HEK293 (cell line): ENCODE data around the gene LCNL1.

Experiments used
- KLF10 ChIP-seq: fragments of 450-650 bp; IDR thresholded peaks from 2 replicates; pipeline ENCODE4 v1.5.1; 2018; ENCODE audit warnings: missing biosample characterization, mild to moderate bottlenecking, missing genetic modification characterization
- OSR2 ChIP-seq: fragments of 450-650 bp; formaldehyde crosslinking; IDR thresholded peaks from 2 replicates; pipeline ENCODE4 v1.5.1; 2016; ENCODE audit warnings: missing biosample characterization, missing genetic modification characterization
- TRIM28 ChIP-seq: IDR thresholded peaks from 2 replicates; pipeline ENCODE4 v1.6.1; 2011; ENCODE audit warnings: low read length, control low read depth, borderline replicate concordance
- ZNF155 ChIP-seq: fragments of 450-650 bp; formaldehyde crosslinking; IDR thresholded peaks from 2 replicates; pipeline ENCODE4 v1.5.1; 2016; ENCODE audit warnings: missing biosample characterization, missing genetic modification characterization
- ZNF184 ChIP-seq: fragments of 450-650 bp; IDR thresholded peaks from 2 replicates; pipeline ENCODE4 v1.5.1; 2018; ENCODE audit warnings: missing biosample characterization, mild to moderate bottlenecking, missing genetic modification characterization
- ZNF654 ChIP-seq: fragments of 450-650 bp; formaldehyde crosslinking; IDR thresholded peaks from 2 replicates; pipeline ENCODE4 v1.5.1; 2016; ENCODE audit warnings: low read depth, missing biosample characterization, missing genetic modification characterization
- ZNF707 ChIP-seq: fragments of 450-650 bp; formaldehyde crosslinking; IDR thresholded peaks from 2 replicates; pipeline ENCODE4 v1.5.1; 2016; ENCODE audit warnings: missing biosample characterization, missing genetic modification characterization
- ZNF791 ChIP-seq: fragments of 450-650 bp; formaldehyde crosslinking; IDR thresholded peaks from 2 replicates; pipeline ENCODE4 v1.5.1; 2016; ENCODE audit warnings: missing biosample characterization, missing genetic modification characterization
- ZXDB ChIP-seq: fragments of 450-650 bp; formaldehyde crosslinking; IDR thresholded peaks from 2 replicates; pipeline ENCODE4 v1.5.1; 2016; ENCODE audit warnings: missing biosample characterization, missing genetic modification characterization
- TF ChIP-seq, protein P1 (sequence below): fragments of 450-650 bp; formaldehyde crosslinking; IDR thresholded peaks from 2 replicates; pipeline ENCODE4 v1.5.1; 2017; ENCODE audit warnings: missing biosample characterization, missing genetic modification characterization
- TF ChIP-seq, protein P2 (sequence below): fragments of 450-650 bp; formaldehyde crosslinking; IDR thresholded peaks from 2 replicates; pipeline ENCODE4 v1.5.1; 2016; ENCODE audit warnings: missing biosample characterization, missing genetic modification characterization
- TF ChIP-seq, protein P3 (sequence below): fragments of 450-650 bp; formaldehyde crosslinking; IDR thresholded peaks from 2 replicates; pipeline ENCODE4 v1.5.1; 2016; ENCODE audit warnings: missing biosample characterization, missing genetic modification characterization

DNA sequence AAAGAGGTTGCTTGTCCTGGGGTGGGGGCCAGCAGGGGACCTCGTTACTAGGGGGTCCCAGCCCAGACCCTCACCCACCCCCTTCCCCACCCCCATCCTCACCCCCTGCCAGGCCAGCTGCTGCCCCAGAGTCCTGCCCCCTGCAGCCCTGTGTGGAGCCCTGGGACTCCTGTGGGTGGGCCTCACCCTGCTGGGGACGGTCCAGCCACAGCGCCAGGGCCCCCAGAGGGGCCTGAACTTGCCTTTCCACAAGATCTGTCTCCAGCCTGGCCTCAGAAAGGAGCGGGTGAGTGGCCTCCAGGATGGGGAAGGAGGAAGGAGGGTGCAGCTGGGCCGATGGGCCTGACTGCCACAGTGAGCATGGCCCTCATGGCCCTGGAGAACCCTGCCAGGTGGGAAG is 13.0 kb upstream of the LCNL1 start:
- TF ChIP-seq, protein P1, sequence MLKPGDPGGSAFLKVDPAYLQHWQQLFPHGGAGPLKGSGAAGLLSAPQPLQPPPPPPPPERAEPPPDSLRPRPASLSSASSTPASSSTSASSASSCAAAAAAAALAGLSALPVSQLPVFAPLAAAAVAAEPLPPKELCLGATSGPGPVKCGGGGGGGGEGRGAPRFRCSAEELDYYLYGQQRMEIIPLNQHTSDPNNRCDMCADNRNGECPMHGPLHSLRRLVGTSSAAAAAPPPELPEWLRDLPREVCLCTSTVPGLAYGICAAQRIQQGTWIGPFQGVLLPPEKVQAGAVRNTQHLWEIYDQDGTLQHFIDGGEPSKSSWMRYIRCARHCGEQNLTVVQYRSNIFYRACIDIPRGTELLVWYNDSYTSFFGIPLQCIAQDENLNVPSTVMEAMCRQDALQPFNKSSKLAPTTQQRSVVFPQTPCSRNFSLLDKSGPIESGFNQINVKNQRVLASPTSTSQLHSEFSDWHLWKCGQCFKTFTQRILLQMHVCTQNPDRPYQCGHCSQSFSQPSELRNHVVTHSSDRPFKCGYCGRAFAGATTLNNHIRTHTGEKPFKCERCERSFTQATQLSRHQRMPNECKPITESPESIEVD (tag by site-specific recombination) = no peak
- TF ChIP-seq ZXDB (tag by site-specific recombination) (no peak), TRIM28 (no peak), ZNF155 (tag by site-specific recombination) (no peak), KLF10 (tag by site-specific recombination) (no peak), ZNF184 (tag by site-specific recombination) (no peak), OSR2 (tag by site-specific recombination) (no peak), ZNF654 (no peak), ZNF707 (tag by site-specific recombination) (no peak), ZNF791 (tag by site-specific recombination) (no peak)
- TF ChIP-seq, protein P2, sequence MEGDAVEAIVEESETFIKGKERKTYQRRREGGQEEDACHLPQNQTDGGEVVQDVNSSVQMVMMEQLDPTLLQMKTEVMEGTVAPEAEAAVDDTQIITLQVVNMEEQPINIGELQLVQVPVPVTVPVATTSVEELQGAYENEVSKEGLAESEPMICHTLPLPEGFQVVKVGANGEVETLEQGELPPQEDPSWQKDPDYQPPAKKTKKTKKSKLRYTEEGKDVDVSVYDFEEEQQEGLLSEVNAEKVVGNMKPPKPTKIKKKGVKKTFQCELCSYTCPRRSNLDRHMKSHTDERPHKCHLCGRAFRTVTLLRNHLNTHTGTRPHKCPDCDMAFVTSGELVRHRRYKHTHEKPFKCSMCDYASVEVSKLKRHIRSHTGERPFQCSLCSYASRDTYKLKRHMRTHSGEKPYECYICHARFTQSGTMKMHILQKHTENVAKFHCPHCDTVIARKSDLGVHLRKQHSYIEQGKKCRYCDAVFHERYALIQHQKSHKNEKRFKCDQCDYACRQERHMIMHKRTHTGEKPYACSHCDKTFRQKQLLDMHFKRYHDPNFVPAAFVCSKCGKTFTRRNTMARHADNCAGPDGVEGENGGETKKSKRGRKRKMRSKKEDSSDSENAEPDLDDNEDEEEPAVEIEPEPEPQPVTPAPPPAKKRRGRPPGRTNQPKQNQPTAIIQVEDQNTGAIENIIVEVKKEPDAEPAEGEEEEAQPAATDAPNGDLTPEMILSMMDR (tag by site-specific recombination) = no peak
- TF ChIP-seq, protein P3, sequence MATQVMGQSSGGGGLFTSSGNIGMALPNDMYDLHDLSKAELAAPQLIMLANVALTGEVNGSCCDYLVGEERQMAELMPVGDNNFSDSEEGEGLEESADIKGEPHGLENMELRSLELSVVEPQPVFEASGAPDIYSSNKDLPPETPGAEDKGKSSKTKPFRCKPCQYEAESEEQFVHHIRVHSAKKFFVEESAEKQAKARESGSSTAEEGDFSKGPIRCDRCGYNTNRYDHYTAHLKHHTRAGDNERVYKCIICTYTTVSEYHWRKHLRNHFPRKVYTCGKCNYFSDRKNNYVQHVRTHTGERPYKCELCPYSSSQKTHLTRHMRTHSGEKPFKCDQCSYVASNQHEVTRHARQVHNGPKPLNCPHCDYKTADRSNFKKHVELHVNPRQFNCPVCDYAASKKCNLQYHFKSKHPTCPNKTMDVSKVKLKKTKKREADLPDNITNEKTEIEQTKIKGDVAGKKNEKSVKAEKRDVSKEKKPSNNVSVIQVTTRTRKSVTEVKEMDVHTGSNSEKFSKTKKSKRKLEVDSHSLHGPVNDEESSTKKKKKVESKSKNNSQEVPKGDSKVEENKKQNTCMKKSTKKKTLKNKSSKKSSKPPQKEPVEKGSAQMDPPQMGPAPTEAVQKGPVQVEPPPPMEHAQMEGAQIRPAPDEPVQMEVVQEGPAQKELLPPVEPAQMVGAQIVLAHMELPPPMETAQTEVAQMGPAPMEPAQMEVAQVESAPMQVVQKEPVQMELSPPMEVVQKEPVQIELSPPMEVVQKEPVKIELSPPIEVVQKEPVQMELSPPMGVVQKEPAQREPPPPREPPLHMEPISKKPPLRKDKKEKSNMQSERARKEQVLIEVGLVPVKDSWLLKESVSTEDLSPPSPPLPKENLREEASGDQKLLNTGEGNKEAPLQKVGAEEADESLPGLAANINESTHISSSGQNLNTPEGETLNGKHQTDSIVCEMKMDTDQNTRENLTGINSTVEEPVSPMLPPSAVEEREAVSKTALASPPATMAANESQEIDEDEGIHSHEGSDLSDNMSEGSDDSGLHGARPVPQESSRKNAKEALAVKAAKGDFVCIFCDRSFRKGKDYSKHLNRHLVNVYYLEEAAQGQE (tag by site-specific recombination) = no peak
